ENCODE data around the gene GABBR2.
"Not testable (repeated sequence)": the region's sequence is repeated elsewhere in the genome, so short reads cannot be mapped to it uniquely, and the experiment has no call there.

The GABBR2 gene

DNA sequence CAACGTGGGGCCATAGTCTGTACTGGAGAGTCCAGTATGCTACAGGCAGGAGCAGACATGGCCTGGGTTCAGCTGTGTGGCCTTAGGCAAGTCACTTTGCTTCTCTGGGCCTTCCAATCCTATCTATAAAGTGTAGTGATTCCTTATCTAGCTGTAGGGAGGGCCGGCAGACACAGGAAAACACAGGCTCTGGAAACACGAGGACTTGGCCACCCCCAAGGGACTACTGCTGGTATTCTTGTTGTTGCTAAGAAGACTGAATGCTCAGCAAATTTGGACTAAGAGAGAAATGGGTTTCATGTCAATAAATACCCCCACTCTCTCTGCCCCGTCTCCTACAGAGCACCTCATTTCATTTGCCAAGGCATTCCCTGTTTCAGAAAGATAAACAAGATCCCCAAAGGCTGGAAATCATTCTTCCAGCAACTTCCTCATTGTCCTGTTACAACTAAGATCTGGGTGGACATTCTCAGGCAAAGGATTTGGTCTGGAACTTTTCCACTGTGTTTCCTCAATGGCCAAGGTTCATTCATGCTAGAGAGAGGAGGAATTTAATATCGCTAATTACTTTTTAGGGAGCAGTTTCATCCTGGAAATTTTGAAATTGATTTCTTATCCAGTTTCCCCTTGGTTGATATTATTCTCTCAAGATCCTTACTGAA lies 105.8 kb downstream of the GABBR2 start:
- DNase-seq (ENCODE audit: low read depth, low spot score), result no peak
- H3K27ac ChIP-seq, result no peak overlapping the region

DNA sequence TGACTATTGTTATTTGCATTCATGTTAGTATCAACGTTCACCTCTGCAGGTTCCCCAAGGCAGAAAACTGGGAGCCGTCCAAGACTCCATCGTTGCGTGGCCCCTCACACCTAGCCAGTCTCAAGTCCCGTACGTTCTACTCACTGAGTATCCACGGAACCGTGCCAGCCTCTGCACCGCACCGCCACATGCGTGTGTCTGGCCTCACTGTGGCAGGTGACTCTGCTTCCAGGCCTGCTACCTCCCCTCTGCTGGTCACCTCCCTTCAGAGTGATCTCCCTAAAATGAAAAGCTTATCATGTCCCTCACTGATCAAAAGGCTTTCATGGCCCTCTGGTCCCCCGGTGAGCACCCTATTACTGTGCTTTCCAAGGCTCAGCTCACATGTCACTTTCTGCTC lies 108.1 kb downstream of the GABBR2 start:
- DNase-seq (ENCODE audit: low read depth, low spot score), result no peak
- no peak overlapping the region for H3K27ac ChIP-seq

DNA sequence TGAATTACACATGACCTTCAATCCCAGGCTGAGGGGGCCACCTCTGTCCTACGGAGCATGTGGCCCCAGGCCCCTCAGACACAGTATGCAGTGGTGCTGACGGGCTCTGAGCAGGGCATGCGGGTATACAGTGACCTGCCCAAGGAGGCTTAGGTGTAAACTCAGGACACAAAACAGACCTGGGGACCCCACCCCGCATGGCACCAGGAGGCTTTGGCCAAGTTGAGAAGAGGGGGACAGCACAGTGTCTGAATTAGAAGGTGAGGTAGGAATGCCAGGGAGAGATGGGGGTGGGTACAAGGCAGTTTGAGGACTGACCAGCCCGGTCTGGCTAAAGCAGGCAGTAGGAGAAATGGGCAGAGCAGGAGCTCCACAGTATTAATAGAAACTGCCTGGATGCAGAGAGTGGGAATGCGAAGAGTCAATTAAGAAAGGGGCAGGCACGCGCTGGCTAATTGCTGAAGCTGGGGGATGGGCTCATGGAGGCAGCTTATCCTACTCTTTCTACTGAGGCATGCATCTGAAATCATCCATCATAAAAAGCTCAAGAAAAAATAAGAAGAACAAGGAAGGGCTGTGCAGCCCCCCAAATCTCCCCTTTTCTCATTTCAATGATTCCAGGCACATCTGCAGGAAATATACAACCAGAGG lies 109.0 kb downstream of the GABBR2 start:
- no peak overlapping the region for H3K27ac ChIP-seq
- DNase-seq (ENCODE audit: low read depth, low spot score), result no peak

DNA sequence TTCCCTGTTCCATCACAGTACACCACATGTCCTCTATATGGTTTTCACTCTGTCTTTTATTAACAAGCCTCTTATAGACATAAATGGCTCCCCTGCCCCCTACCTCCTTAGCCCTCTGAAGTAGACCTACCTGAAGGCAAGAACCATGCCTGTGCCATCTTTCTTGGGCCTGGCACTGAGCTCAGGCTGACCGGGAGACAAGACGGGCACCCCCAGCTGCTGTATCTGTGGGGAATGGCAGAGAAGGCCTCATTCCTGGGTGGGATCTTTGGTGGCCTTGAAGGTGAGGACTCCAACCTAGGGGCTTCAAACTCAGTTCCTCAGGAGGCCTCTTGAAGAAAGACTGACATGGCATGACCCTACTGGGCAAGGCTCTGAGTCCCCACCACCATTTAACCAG lies 109.9 kb downstream of the GABBR2 start:
- no peak overlapping the region for H3K27ac ChIP-seq
- DNase-seq (ENCODE audit: low read depth, low spot score), result no peak

DNA sequence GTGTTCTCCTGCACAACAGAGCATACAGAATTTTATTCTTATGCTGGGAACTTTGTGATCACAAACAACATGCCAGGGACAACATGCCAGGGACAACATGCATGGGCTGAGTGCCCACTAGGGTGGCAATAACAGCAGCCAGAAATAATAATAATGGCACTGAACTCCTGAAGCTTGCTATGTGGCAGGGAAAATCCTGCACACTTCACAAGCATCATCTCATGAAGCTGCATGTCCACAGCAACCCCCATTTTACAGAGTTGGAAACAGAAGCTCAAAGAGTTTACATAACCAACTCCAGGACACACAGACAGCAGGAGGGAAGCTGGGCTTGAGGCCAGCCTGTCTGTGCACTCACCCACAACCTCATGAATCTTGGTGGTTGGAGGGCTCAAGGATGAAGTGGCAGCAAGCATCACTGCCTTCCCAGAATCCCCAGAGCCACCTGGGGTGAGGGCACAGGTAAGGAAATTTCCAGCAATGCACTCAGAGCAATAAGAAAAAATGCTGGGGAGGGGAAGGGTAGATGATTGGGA lies 111.4 kb downstream of the GABBR2 start:
- no peak overlapping the region for H3K27ac ChIP-seq
- DNase-seq (ENCODE audit: low read depth, low spot score), result no peak

DNA sequence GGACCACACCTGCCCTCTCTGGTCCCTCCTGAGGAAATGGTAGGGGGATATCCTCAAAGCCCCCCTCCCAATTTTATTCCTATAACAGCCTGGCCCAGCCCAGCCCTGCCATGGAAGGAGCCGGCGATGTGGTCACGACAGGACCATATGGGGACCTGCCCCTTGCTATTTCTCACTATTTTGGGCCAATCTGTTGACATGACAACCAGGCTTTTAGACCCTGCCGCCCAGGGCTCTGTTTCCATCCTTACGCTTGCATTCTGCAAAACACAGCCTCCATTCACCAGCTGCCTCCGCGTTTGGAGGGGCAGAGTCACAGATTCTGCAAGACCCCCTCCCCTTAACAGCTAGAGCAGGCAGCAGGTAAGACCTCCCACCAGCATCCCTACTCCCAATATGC lies 112.2 kb downstream of the GABBR2 start:
- H3K27ac ChIP-seq, result no peak overlapping the region
- no peak for DNase-seq (ENCODE audit: low read depth, low spot score)

DNA sequence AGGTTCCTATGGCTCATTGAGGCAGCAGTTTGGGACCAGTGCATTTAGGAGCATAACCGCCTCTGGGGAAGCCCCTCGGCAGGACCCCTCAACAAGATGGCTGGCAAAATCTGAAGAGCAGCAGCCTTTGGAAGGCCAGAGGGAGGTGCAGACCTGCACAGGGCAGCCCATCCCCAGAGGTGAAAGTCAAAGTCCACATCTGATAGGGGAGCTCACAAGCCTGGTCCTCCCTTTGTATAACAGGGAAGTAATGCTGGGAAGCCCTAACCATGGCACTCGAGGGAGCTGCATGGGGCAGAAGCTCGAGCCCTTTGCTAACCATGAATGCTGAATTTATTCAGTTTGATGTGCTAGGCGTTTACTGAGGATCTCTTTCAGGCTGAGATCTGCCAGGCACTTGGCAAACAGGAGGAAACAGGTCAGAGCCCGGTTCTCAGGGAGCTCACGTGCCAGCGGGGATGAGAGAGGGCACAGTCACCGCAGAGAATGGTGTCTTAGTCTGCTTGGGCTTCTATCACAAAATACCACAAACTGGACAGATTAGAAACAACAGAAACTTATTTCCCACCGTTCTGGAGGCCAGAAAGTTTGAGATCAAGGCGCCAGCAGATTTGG lies 114.1 kb downstream of the GABBR2 start:
- no peak for DNase-seq (ENCODE audit: low read depth, low spot score)
- H3K27ac ChIP-seq, result no peak overlapping the region

DNA sequence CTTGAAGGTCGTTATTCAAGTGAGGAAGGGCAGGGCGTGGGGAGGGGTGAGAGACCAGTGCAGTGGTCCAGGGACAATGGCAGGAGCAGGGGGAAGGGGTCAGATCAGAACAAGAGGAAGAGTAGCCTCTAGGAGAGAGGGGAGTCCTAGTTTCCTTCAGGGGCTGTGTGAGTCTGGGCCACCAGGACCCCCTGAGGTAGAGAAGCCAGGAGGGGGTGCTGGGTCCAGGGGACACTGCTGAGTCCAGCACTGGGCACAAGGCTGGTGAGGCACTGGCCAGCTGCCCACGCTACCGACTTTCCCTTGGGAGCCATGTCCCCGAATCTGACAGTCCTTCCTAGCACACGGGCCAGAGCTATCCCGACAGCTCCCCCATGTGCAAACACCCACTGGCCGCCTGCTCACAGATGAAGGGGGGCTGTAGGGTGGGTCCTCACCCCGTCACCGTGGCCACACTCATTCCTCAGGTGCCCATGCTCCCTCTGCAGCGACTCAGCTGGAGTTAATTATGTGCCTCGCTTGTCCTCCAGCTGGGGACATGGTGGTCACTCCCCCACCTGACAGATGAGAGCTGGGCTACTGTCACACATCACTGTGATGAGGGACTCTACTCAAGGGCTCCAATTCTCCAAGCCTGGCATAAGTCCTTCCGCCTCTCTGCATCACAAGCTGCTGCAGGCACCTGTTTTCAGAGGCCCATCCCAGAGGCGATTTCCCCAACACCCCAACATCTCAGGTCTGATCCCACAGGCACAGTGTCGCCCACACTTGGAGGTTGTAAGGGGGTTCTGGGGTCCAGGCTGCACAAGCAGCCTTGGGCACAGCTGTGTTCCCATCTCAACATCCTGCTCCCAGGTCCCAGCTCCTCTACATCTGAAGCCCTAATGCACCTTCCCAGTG lies 115.1 kb downstream of the GABBR2 start:
- no peak overlapping the region for H3K27ac ChIP-seq
- no peak for DNase-seq (ENCODE audit: low read depth, low spot score)

DNA sequence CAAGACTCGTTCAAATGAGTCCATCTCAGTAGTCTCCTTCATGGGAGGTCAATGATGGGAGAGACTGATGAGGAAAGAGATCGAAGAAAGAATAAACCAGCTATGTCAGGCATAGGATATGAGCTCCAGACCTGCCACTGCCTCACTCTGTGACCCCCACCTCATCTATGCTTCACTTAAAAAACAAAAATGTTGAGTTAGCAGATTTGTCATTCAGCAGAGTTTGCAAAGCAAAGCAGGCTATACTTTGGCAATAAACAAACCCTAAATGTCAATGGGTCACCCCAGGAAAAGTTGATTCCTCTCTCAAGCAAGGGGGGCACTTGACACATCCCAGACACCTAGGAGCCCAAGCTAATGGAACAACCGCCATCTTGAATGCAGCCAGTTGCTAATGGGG lies 117.0 kb downstream of the GABBR2 start:
- no peak overlapping the region for H3K27ac ChIP-seq
- DNase-seq (ENCODE audit: low read depth, low spot score), result no peak

DNA sequence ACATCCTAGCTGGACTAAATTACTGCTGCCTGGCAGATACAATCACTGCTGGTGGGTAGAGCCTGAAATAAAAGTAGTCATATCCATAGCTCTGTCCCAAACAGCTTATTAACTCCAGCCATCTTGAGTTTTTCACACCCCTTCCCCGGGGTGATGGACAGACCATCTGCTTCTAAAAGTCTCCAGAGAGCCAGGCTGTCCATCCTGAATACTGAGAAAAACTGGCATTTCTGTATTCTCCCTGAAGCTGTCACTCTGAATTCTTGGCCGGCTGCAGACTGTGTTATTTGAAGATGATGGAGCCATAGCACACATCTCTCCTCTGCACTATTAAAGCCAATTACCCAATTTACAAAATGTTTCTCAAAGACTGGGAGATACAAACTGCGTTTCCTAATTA lies 118.6 kb downstream of the GABBR2 start:
- no peak for DNase-seq (ENCODE audit: low read depth, low spot score)
- no peak overlapping the region for H3K27ac ChIP-seq

DNA sequence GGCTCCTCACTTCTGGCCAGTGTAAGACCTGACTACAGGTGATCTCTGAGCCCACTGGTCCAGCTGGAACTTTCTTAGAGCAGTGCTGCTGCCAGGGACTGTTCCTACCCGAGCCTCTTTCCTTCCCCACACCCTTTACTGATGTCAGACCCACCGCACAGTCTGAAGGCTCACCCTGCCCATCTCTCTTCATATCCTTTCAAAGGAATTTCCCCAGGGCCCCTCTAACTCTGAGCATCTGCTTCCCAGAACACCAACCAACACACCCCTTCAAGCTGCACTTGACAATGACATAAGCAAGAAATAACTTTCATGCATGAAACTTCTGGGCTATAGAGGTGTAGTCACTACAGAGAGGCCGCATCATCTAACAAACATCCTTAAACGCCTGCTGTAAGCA lies 119.6 kb downstream of the GABBR2 start:
- no peak overlapping the region for H3K27ac ChIP-seq
- no peak for DNase-seq (ENCODE audit: low read depth, low spot score)

DNA sequence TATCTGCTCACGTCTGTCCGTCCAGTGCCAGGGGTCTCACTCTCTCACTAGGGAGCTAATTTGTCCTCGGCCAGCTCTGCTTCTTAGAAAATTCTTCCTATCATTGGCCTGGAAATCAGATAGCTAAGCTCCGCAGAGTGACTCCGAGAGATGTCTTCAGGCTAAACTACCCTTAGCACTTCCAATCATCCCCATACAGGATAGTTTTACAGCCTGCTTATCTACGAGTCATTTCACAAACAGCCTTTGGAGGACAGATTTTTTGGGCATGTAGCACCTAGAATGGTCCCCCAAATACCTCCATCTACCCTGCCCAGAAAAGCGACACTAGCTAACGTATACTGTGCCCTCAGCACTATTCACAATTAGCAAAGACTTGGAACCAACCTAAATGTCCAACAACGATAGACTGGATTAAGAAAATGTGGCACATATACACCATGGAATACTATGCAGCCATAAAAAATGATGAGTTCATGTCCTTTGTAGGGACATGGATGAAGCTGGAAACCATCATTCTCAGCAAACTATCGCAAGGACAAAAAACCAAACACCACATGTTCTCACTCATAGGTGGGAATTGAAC lies 123.8 kb downstream of the GABBR2 start:
- not testable (repeated sequence) for DNase-seq (ENCODE audit: low read depth, low spot score); H3K27ac ChIP-seq

DNA sequence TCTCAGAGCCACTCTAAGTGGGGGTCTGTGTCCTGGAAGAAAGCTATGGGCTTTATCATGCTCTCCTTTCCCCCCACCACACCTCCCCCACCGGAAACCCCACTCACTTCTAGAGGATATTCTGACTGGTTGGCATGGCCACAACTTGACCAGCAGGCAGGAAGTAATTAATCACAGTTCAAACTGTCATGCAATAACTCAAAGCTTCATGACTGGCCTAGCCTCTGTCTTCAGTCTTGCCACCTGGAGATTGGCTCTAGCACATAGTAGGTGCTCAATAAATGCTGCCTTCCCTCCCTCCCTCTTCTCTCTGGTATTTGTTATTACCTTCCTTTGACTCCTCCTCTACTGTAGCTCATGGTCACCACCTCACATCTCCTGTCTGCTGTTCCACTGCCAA lies 124.7 kb downstream of the GABBR2 start:
- no peak for DNase-seq (ENCODE audit: low read depth, low spot score)

DNA sequence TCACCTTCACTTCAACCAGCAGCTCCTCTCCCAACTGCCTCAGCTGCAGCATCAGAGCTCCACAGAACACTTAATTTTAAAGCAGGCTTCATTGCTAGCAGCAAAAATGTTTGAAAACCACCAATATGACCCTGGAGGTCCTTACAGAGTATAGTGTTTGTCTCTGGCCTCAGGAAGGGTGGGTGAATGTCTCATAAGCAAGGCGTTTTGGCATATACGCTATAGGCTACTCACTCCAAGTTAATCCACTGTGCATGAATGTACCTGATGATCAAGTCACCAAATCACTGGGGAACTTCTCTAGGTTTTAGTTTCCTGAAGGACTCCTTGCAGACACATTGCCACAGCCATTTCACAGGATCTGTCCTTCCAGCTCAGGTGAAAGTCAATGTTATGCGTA lies 125.3 kb downstream of the GABBR2 start:
- no peak for DNase-seq (ENCODE audit: low read depth, low spot score)
- H3K27ac ChIP-seq, result no peak overlapping the region

More for the DNA sequence above, 124.7 kb downstream of the GABBR2 start:
- no peak overlapping the region for H3K27ac ChIP-seq

DNA sequence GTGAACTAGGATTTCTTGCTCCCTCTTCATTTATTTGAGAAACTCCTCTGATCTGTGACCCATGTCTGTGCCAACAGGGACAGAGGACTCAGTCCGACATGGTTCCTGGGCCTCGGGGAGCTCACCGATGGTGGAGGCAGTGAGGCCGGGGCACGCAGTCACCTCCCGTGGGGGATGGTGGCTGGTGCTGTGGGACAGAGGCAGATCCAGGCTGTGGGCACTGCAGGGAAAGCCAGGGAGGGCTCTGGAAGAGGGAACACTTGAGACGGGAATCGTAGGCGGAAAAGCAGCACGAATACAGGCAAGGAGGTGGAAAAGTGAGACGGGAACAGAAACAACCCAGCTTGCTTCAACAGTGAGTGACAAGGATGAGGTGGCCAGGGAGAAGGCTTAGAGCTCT lies 127.8 kb downstream of the GABBR2 start:
- no peak overlapping the region for H3K27ac ChIP-seq
- DNase-seq (ENCODE audit: low read depth, low spot score), result no peak

DNA sequence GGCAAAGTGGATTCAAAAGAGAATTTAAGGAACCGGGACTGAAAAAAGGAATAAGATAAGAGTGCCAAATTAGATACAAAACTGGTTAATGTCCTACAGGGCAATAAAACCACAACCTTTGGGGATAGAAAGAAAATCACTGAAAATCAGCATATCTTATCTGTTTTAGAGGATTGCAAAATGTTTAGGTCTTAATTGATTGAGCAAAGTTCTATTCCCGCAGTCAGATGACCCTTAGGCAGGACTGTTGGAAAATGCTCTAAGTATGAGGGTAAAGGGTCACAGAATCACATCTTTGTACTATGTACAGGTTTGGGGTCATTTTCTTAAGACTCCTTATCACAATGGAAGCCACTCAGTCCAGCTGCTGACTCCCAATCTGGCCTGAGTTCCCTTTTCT lies 129.0 kb downstream of the GABBR2 start:
- no peak for DNase-seq (ENCODE audit: low read depth, low spot score)
- H3K27ac ChIP-seq, result no peak overlapping the region

DNA sequence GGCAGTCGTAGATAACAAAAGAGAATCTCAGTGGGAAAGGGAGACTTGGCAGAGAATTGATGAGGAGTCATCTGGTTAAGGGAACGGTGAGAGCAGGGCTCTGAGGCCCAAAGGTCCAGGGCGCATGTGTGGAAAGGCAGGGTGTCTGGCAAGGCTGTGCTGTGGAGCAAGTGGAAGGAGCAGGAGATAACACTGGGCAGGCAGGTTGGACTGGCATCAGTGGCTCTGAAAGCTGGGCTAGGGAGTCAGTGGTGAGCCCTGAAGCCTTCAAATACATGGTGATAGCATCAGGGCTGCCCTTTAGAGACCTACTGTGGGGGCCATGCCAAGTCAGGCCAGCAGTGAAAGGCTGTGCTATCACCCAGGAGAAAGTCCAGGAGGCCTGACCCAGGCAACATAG lies 131.3 kb downstream of the GABBR2 start:
- no peak for DNase-seq (ENCODE audit: low read depth, low spot score)
- no peak overlapping the region for H3K27ac ChIP-seq

DNA sequence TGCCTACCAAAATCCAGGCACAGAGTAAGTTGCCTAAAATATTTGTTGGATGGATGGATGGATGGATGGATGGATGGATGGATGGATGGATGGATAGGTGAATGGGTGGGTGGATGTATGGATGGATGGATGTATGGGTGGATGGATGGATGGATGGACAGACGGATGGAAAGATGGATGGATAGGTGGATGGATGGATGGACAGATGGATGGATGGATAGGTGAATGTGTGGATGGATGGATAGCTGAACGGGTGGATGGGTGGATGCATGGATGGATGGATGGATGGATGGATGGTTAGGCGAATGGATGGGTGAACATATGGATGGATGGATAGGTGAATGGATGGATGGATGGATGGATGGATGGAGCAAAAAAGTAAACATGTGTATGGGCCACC lies 131.9 kb downstream of the GABBR2 start:
- H3K27ac ChIP-seq, result no peak overlapping the region
- DNase-seq (ENCODE audit: low read depth, low spot score), result no peak

DNA sequence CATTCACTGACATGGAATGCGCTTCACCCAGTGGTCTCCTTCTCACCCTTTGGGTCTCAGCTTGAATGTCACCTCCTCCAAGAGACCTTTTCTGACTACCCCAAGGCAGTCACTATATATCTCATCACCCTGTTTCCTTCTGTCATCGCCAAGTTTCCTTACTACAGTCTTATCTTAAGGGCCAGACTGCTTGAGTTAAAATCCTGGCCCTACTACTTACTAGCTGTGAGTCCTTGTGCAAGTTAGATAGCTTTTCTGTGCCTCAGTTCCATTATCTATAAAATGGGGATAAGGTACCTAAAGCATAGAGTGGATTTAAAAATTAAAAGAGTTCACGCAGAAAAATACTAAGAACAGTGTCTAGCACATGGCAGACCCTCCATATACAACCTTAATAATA lies 132.4 kb downstream of the GABBR2 start:
- H3K27ac ChIP-seq, result no peak overlapping the region
- DNase-seq (ENCODE audit: low read depth, low spot score), result no peak
